Heart right ventricle (tissue), 16 donors: ENCODE data around the gene PFKP. TPM values are rescaled to one million over a fixed set of nuclear protein-coding genes. Genes with fewer than 3 reads are reported as not detected.

ENCODE experiments used
- ATAC-seq, 8 donors: fragments of 200-7000 bp; cut with Tn5 transposase; one replicate each; pipeline ENCODE4 v1.9.1; 2020; ENCODE audit warnings: mild to moderate bottlenecking in 8 of 8, moderate library complexity in 8 of 8, moderate number of reproducible peaks in 1 of 8
- DNase-seq, 2 donors: peaks; one replicate each; pipeline ENCODE4 v3.0.0-alpha.2; 2020
- H3K27ac ChIP-seq, 10 donors: fragments of 200-600 bp; sonication (generic) in 2 of 10; one replicate each; pipeline versions ENCODE4 v1.5.0 to v1.8.0; 2020 to 2022; ENCODE audit warnings: mild to moderate bottlenecking in 3 of 10
- H3K27me3 ChIP-seq, 7 donors: fragments of 200-600 bp; one replicate each; pipeline ENCODE4 v1.8.0; 2021 to 2022; ENCODE audit warnings: mild to moderate bottlenecking in 2 of 7
- H3K36me3 ChIP-seq, 9 donors: fragments of 200-600 bp; sonication (generic) in 1 of 9; one replicate each; pipeline versions ENCODE4 v1.5.0 to v1.8.0; 2020 to 2022; ENCODE audit warnings: mild to moderate bottlenecking in 2 of 9
- H3K4me1 ChIP-seq, 9 donors: fragments of 200-600 bp; sonication (generic) in 1 of 9; one replicate each; pipeline versions ENCODE4 v1.5.0 to v1.8.0; 2020 to 2022; ENCODE audit warnings: mild to moderate bottlenecking in 4 of 9
- H3K4me3 ChIP-seq, 10 donors: fragments of 200-600 bp; sonication (generic) in 2 of 10; one replicate each; pipeline versions ENCODE4 v1.5.0 to v1.8.0; 2020 to 2022; ENCODE audit warnings: mild to moderate bottlenecking in 7 of 10, moderate library complexity in 2 of 10
- H3K9me3 ChIP-seq, 11 donors: fragments of 200-600 bp in 10 of 11; sonication (generic) in 2 of 11; one replicate each; pipeline versions ENCODE4 v1.5.0 to v1.8.0; 2013 to 2022; ENCODE audit warnings: mild to moderate bottlenecking in 2 of 11, control low read depth in 1 of 11, moderate library complexity in 1 of 11
- WGBS, 2 donors: extraction: QIAGEN DNeasy Blood & Tissue Kit; methylation state at CpG; one replicate each; pipeline ENCODE4 v1.1.7; 2013; ENCODE audit warnings: inconsistent platforms in 1 of 2; 5-methylcytosine and 5-hydroxymethylcytosine counted together
- intact Hi-C, 10 donors: fragments of 100-400 bp; cut with DNase I; formaldehyde crosslinking; loops; one replicate each; pipeline versions ENCODE4 v1.11.1 to v1.14.2; 2022
- polyA plus RNA-seq, 2 donors: library from polyadenylated mRNA; stranded (reverse); fragments of 200-250 nt; gene quantifications; one replicate each; pipeline ENCODE4 v1.2.3, GENCODE V29; 2013
- total RNA-seq, 10 donors: library from RNA; stranded (reverse); fragmentation: NEBNext Ultra II Directional in 3 of 10; extraction: Animal tissue kit (Norgen Biotek cat#: 25700) in 3 of 10; gene quantifications; one replicate each; pipeline versions ENCODE4 v1.2.1 to v1.2.4, GENCODE V29; 2021 to 2023
- TF ChIP-seq, protein P1 (sequence below), 9 donors: fragments of 200-600 bp; sonication (generic) in 2 of 9; IDR thresholded peaks; one replicate each; pipeline versions ENCODE4 v1.5.0 to v1.8.0; 2021 to 2022; ENCODE audit warnings: antibody characterized with exemption in 9 of 9, mild to moderate bottlenecking in 5 of 9, moderate library complexity in 1 of 9
- donor health status: Arrhythmogenic right ventricular cardiomyopathy.
- donor health status: ischemic (EF 13 %, LVEDD 7.1; RV severe dilation, severe dysfunction).
- donor health status: healthy with polysubstance abuse.
- donor health status: DM: no; HTN: yes; CAD: no.
- donor health status: DM: no; HTN: no; CAD: no.
- donor health status: ischemic (EF 25% LVEDD 6.9; RV normal size, moderate dysfunction).
- donor health status: ischemic (EF 25% LVEDD 5.7; RV mildly dilated, moderate dysfunction).
- donor health status: healthy.
- donor health status: DM: yes; HTN: yes; CAD: no.
- donor health status: Ischemic cardiomyopathy.
- donor health status: ischemic (EF 35%, LVEDD 5.7; RV mildly dilated, moderate dysfunction).
- donor health status: nonischemic (EF 11% LVEDD 7.7; RV severe dilation, severe dysfunction).
- donor health status: DM: yes; HTN: yes; CAD: no.
- donor health status: PGD.
- donor health status: ischemic (EF 29% LVEDD 5.4; RV normal size, mild dysfunction).
- donor health status: nonischemic (EF 23%, LVEDD 6.1; RV moderate dilation, normal function).

The PFKP gene
- total and polyA plus RNA-seq, 12 donors = 68.3 to 316 (median 220) TPM

GRCh38 chr10:3072641-3073360, 5.5 kb downstream of the PFKP start:
- DNase-seq = no peak
- Histone ChIP-seq H3K4me3 (no peak overlapping the region), H3K27ac (peak overlapping the region in 6 of 10 donors; percentile 7 to 61 (median 50)), H3K36me3 (peaks cover 0 to 8% (median 0%) of the 10 kb centered on the region in 9 donors), H3K27me3 (peaks cover 0 to 3% (median 0%) of the 10 kb centered on the region in 7 donors), H3K4me1 (peaks cover 0 to 48% (median 27%) of the 10 kb centered on the region in 9 donors), H3K9me3 (no peaks in the 10 kb centered on the region)
- 59 to 70% methylated on average over 10 of the region's 10 CpGs for WGBS, 2 donors
- intact Hi-C loops = no loop called here
- TF ChIP-seq, protein P1, sequence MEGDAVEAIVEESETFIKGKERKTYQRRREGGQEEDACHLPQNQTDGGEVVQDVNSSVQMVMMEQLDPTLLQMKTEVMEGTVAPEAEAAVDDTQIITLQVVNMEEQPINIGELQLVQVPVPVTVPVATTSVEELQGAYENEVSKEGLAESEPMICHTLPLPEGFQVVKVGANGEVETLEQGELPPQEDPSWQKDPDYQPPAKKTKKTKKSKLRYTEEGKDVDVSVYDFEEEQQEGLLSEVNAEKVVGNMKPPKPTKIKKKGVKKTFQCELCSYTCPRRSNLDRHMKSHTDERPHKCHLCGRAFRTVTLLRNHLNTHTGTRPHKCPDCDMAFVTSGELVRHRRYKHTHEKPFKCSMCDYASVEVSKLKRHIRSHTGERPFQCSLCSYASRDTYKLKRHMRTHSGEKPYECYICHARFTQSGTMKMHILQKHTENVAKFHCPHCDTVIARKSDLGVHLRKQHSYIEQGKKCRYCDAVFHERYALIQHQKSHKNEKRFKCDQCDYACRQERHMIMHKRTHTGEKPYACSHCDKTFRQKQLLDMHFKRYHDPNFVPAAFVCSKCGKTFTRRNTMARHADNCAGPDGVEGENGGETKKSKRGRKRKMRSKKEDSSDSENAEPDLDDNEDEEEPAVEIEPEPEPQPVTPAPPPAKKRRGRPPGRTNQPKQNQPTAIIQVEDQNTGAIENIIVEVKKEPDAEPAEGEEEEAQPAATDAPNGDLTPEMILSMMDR (IDR thresholded peaks at IDR 0.05) = no peak
- peak in 7 of 8 donors; percentile 24 to 66 (median 63) for ATAC-seq

GRCh38 chr10:3074145-3074665, 6.9 kb downstream of the PFKP start:
- TF ChIP-seq, protein P1 (IDR thresholded peaks at IDR 0.05) = no peak
- peak in 7 of 8 donors; percentile 30 to 62 (median 59) for ATAC-seq
- Histone ChIP-seq H3K27ac (peak overlapping the region in 6 of 10 donors; percentile 4 to 61 (median 40)), H3K4me1 (peaks cover 0 to 46% (median 25%) of the 10 kb centered on the region in 9 donors), H3K36me3 (peaks cover 0 to 12% (median 0%) of the 10 kb centered on the region in 9 donors), H3K9me3 (no peaks in the 10 kb centered on the region), H3K4me3 (no peak overlapping the region), H3K27me3 (no peaks in the 10 kb centered on the region)
- 38 to 71% methylated on average over 7 of the region's 7 CpGs for WGBS, 2 donors
- intact Hi-C loops = no loop called here
- no peak for DNase-seq

GRCh38 chr10:3074985-3075600, 7.7 kb downstream of the PFKP start:
- Histone ChIP-seq H3K9me3 (no peaks in the 10 kb centered on the region), H3K36me3 (peaks cover 0 to 12% (median 0%) of the 10 kb centered on the region in 9 donors), H3K27ac (no peak overlapping the region), H3K4me3 (no peak overlapping the region), H3K4me1 (peaks cover 0 to 37% (median 19%) of the 10 kb centered on the region in 9 donors), H3K27me3 (no peaks in the 10 kb centered on the region)
- TF ChIP-seq, protein P1 (IDR thresholded peaks at IDR 0.05) = no peak
- ATAC-seq (no peak), DNase-seq (no peak)
- 82 to 92% methylated on average over 10 of the region's 10 CpGs for WGBS, 2 donors
- intact Hi-C loops = no loop called here

DNA sequence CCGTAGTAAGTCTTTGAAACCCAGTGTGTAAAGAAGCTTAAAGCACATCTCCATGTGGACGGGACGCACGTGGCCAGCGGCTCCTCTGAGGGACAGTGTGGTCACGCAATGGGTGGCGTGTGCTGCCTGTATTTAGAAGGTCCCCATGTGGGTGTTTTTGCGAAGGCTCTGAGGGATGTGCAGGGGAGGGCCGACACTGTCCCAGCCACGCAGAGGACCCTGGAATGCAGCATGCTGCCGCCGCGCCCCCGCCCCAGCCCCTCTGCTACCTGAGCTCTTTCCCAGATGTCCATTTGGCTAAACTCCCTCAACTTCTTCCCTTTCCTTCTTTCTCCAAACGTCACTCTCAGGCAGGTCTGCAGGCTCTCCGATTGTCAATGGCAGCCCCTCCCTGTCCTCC, 8.8 kb downstream of the PFKP start:
- H3K4me3 ChIP-seq = no peak overlapping the region
- intact Hi-C loops = no loop called here
- peaks cover 0 to 12% (median 0%) of the 10 kb centered on the region in 9 donors for H3K36me3 ChIP-seq
- ATAC-seq = no peak
- DNase-seq = no peak
- H3K4me1 ChIP-seq = peaks cover 0 to 32% (median 19%) of the 10 kb centered on the region in 9 donors
- no peaks in the 10 kb centered on the region for H3K27me3 ChIP-seq
- H3K27ac ChIP-seq = no peak overlapping the region
- TF ChIP-seq, protein P1 (IDR thresholded peaks at IDR 0.05) = no peak
- 77 to 79% methylated on average over 16 of the region's 16 CpGs for WGBS, 2 donors
- no peaks in the 10 kb centered on the region for H3K9me3 ChIP-seq
